ENCODE measurements around the gene KIF3C.
"Not testable (repeated sequence)": the region's sequence is repeated elsewhere in the genome, so short reads cannot be mapped to it uniquely, and the experiment has no call there.

The KIF3C gene

GRCh38 chr2:25998816-25999383 lies 16.6 kb upstream of the KIF3C start:
- not testable (repeated sequence) for H3K36me3 ChIP-seq (ENCODE audit: control insufficient read depth, insufficient read depth, low read length); H3K4me1 ChIP-seq (ENCODE audit: control insufficient read depth, low read depth, low read length); H3K79me2 ChIP-seq (ENCODE audit: control insufficient read depth, insufficient read depth, low read length); H3K27me3 ChIP-seq (ENCODE audit: insufficient read depth, low read length, poor library complexity); H2BK5ac ChIP-seq (ENCODE audit: low read length); H3K4ac ChIP-seq (ENCODE audit: low read depth, low read length); DNase-seq; H2BK15ac ChIP-seq (replicated peaks; ENCODE audit: low read depth); H3K18ac ChIP-seq (ENCODE audit: low read length); H3K23ac ChIP-seq (ENCODE audit: low read length); H3K27ac ChIP-seq (ENCODE audit: low read depth, low read length); H3K79me1 ChIP-seq (ENCODE audit: low read length); H2BK120ac ChIP-seq (ENCODE audit: low read depth, low read length); H4K8ac ChIP-seq (ENCODE audit: low read depth, low read length); H3K4me3 ChIP-seq (ENCODE audit: low read length); H3K9ac ChIP-seq (ENCODE audit: low read length); H3K56ac ChIP-seq (ENCODE audit: low read length); H3K4me2 ChIP-seq (ENCODE audit: low read length); H2AK5ac ChIP-seq (ENCODE audit: low read length); H4K5ac ChIP-seq (ENCODE audit: low read length)
- WGBS (ENCODE audit: extremely low coverage, insufficient coverage, low lambda C conversion rate), result no CpG with 5 or more reads among the region's 13 CpGs

DNA sequence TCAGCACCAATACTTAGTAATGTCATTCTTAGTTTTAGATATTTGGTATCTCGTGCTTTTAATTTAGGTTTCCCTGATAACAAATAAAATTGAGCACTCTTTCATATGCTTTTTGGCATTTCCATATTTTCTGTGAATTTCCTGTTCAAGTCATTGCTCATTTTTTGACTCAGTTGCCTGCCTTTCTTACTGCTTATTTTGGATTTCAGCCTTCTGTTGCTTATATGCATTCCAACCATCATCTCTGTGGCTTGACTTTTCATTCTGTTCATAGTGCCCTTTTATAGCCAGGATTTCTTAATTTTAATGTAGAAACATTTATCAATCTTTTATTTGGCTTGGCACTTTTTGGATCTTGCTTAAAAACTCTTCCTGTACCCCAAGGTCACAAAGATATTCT lies 14.5 kb upstream of the KIF3C start:
- H3K4me2 ChIP-seq (ENCODE audit: low read length), result no peak overlapping the region
- no peak overlapping the region for H2BK120ac ChIP-seq (ENCODE audit: low read depth, low read length)
- no peak overlapping the region for H4K5ac ChIP-seq (ENCODE audit: low read length)
- H2AK5ac ChIP-seq (ENCODE audit: low read length), result no peak overlapping the region
- no CpG with 5 or more reads among the region's 1 CpG for WGBS (ENCODE audit: extremely low coverage, insufficient coverage, low lambda C conversion rate)
- H3K9ac ChIP-seq (ENCODE audit: low read length), result no peak overlapping the region
- H2BK5ac ChIP-seq (ENCODE audit: low read length), result no peak overlapping the region
- H3K4me1 ChIP-seq (ENCODE audit: control insufficient read depth, low read depth, low read length), result no peaks in the 10 kb centered on the region
- H3K18ac ChIP-seq (ENCODE audit: low read length), result no peak overlapping the region
- no peak overlapping the region for H3K27ac ChIP-seq (ENCODE audit: low read depth, low read length)
- DNase-seq, result no peak
- H3K36me3 ChIP-seq (ENCODE audit: control insufficient read depth, insufficient read depth, low read length), result no peaks in the 10 kb centered on the region
- no peak overlapping the region for H3K23ac ChIP-seq (ENCODE audit: low read length)
- no peaks in the 10 kb centered on the region for H3K79me1 ChIP-seq (ENCODE audit: low read length)
- H3K27me3 ChIP-seq (ENCODE audit: insufficient read depth, low read length, poor library complexity), result no peaks in the 10 kb centered on the region
- no peak overlapping the region for H2BK15ac ChIP-seq (replicated peaks; ENCODE audit: low read depth)
- H4K8ac ChIP-seq (ENCODE audit: low read depth, low read length), result no peak overlapping the region
- H3K56ac ChIP-seq (ENCODE audit: low read length), result no peak overlapping the region
- no peak overlapping the region for H3K4me3 ChIP-seq (ENCODE audit: low read length)
- no peaks in the 10 kb centered on the region for H3K79me2 ChIP-seq (ENCODE audit: control insufficient read depth, insufficient read depth, low read length)
- H3K4ac ChIP-seq (ENCODE audit: low read depth, low read length), result no peak overlapping the region

DNA sequence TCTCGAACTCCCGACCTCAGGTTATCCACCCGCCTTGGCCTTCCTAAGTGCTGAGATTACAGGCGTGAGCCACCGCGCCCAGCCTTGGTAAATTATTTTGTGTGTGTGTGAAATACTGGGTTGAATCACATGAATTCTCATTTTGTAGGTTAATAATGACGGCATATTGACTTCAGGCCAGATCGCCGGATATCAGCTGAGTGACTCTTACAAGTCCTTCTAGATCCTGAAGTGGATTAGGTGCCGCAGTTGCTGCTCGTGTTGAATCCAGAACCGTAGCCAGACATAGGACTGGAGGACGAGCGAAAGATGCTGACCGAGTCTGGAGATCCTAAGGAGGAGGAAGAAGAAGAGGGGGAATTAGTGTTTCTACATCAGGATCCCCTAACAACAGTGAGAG lies 12.2 kb upstream of the KIF3C start:
- Histone ChIP-seq H2BK120ac (ENCODE audit: low read depth, low read length) (no peak overlapping the region), H3K4me1 (ENCODE audit: control insufficient read depth, low read depth, low read length) (no peaks in the 10 kb centered on the region), H2BK15ac (replicated peaks; ENCODE audit: low read depth) (no peak overlapping the region), H3K36me3 (ENCODE audit: control insufficient read depth, insufficient read depth, low read length) (no peaks in the 10 kb centered on the region), H3K79me2 (ENCODE audit: control insufficient read depth, insufficient read depth, low read length) (no peaks in the 10 kb centered on the region), H2BK5ac (ENCODE audit: low read length) (no peak overlapping the region), H3K4me3 (ENCODE audit: low read length) (no peak overlapping the region), H2AK5ac (ENCODE audit: low read length) (no peak overlapping the region), H3K23ac (ENCODE audit: low read length) (no peak overlapping the region), H3K4me2 (ENCODE audit: low read length) (no peak overlapping the region), H4K8ac (ENCODE audit: low read depth, low read length) (no peak overlapping the region), H3K79me1 (ENCODE audit: low read length) (no peaks in the 10 kb centered on the region), H3K27ac (ENCODE audit: low read depth, low read length) (no peak overlapping the region), H3K4ac (ENCODE audit: low read depth, low read length) (no peak overlapping the region), H4K5ac (ENCODE audit: low read length) (no peak overlapping the region), H3K9ac (ENCODE audit: low read length) (no peak overlapping the region), H3K18ac (ENCODE audit: low read length) (no peak overlapping the region), H3K56ac (ENCODE audit: low read length) (no peak overlapping the region), H3K27me3 (ENCODE audit: insufficient read depth, low read length, poor library complexity) (no peaks in the 10 kb centered on the region)
- WGBS (ENCODE audit: extremely low coverage, insufficient coverage, low lambda C conversion rate), result no CpG with 5 or more reads among the region's 15 CpGs
- no peak for DNase-seq

- no peak overlapping the region for H2BK15ac ChIP-seq (replicated peaks; ENCODE audit: low read depth)
- H2BK120ac ChIP-seq (ENCODE audit: low read depth, low read length), result no peak overlapping the region
- no peak overlapping the region for H3K9ac ChIP-seq (ENCODE audit: low read length)
- H2AK5ac ChIP-seq (ENCODE audit: low read length), result no peak overlapping the region
- whole genome bisulfite sequencing (ENCODE audit: extremely low coverage, insufficient coverage, low lambda C conversion rate), result no CpG with 5 or more reads among the region's 5 CpGs
- H3K23ac ChIP-seq (ENCODE audit: low read length), result no peak overlapping the region
- no peak overlapping the region for H4K5ac ChIP-seq (ENCODE audit: low read length)
- H3K4me2 ChIP-seq (ENCODE audit: low read length), result no peak overlapping the region
- no peak overlapping the region for H3K27ac ChIP-seq (ENCODE audit: low read depth, low read length)
- H3K4me1 ChIP-seq (ENCODE audit: control insufficient read depth, low read depth, low read length), result no peaks in the 10 kb centered on the region
- no peaks in the 10 kb centered on the region for H3K79me1 ChIP-seq (ENCODE audit: low read length)
- no peak overlapping the region for H3K4me3 ChIP-seq (ENCODE audit: low read length)
- H3K4ac ChIP-seq (ENCODE audit: low read depth, low read length), result no peak overlapping the region
- no peaks in the 10 kb centered on the region for H3K79me2 ChIP-seq (ENCODE audit: control insufficient read depth, insufficient read depth, low read length)
- no peaks in the 10 kb centered on the region for H3K27me3 ChIP-seq (ENCODE audit: insufficient read depth, low read length, poor library complexity)
- DNase-seq, result no peak
- no peaks in the 10 kb centered on the region for H3K36me3 ChIP-seq (ENCODE audit: control insufficient read depth, insufficient read depth, low read length)
- no peak overlapping the region for H3K18ac ChIP-seq (ENCODE audit: low read length)
- H3K56ac ChIP-seq (ENCODE audit: low read length), result no peak overlapping the region
- H4K8ac ChIP-seq (ENCODE audit: low read depth, low read length), result no peak overlapping the region
- H2BK5ac ChIP-seq (ENCODE audit: low read length), result no peak overlapping the region
Measured at GRCh38 chr2:25993049-25993448, 10.8 kb upstream of the KIF3C start.

DNA sequence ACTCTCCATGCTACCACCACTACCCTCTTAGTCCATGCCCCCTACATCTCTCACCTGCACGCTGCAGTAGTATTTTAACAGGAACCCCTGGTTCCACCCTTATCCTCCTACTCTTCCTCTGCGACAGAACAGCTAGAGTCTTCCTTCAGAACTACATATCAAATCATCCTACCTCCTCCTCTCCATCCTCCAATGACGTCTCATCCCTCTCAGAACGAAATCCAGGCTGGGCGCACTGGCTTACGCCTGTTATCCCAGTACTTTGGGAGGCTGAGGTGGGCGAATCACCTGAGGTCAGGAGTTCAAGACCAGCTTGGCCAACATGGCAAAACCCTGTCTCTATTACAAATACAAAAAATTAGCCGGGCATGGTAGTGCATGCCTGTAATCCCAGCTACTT lies 10.3 kb upstream of the KIF3C start:
- H3K4me2 ChIP-seq (ENCODE audit: low read length), result no peak overlapping the region
- no peak for DNase-seq
- no peak overlapping the region for H2AK5ac ChIP-seq (ENCODE audit: low read length)
- no peaks in the 10 kb centered on the region for H3K27me3 ChIP-seq (ENCODE audit: insufficient read depth, low read length, poor library complexity)
- no CpG with 5 or more reads among the region's 8 CpGs for WGBS (ENCODE audit: extremely low coverage, insufficient coverage, low lambda C conversion rate)
- H3K36me3 ChIP-seq (ENCODE audit: control insufficient read depth, insufficient read depth, low read length), result no peaks in the 10 kb centered on the region
- H2BK120ac ChIP-seq (ENCODE audit: low read depth, low read length), result no peak overlapping the region
- H2BK15ac ChIP-seq (replicated peaks; ENCODE audit: low read depth), result no peak overlapping the region
- no peak overlapping the region for H4K5ac ChIP-seq (ENCODE audit: low read length)
- H3K27ac ChIP-seq (ENCODE audit: low read depth, low read length), result no peak overlapping the region
- H2BK5ac ChIP-seq (ENCODE audit: low read length), result no peak overlapping the region
- H4K8ac ChIP-seq (ENCODE audit: low read depth, low read length), result no peak overlapping the region
- H3K79me2 ChIP-seq (ENCODE audit: control insufficient read depth, insufficient read depth, low read length), result no peaks in the 10 kb centered on the region
- H3K18ac ChIP-seq (ENCODE audit: low read length), result no peak overlapping the region
- no peaks in the 10 kb centered on the region for H3K4me1 ChIP-seq (ENCODE audit: control insufficient read depth, low read depth, low read length)
- H3K4me3 ChIP-seq (ENCODE audit: low read length), result no peak overlapping the region
- no peaks in the 10 kb centered on the region for H3K79me1 ChIP-seq (ENCODE audit: low read length)
- H3K4ac ChIP-seq (ENCODE audit: low read depth, low read length), result no peak overlapping the region
- no peak overlapping the region for H3K56ac ChIP-seq (ENCODE audit: low read length)
- H3K23ac ChIP-seq (ENCODE audit: low read length), result no peak overlapping the region
- H3K9ac ChIP-seq (ENCODE audit: low read length), result no peak overlapping the region

GRCh38 chr2:25991965-25992364 lies 9.7 kb upstream of the KIF3C start:
- H3K23ac ChIP-seq (ENCODE audit: low read length), result no peak overlapping the region
- no peaks in the 10 kb centered on the region for H3K79me2 ChIP-seq (ENCODE audit: control insufficient read depth, insufficient read depth, low read length)
- H3K4me3 ChIP-seq (ENCODE audit: low read length), result no peak overlapping the region
- H3K9ac ChIP-seq (ENCODE audit: low read length), result no peak overlapping the region
- no peak overlapping the region for H4K8ac ChIP-seq (ENCODE audit: low read depth, low read length)
- peak overlapping the region; percentile 52 for H3K56ac ChIP-seq (ENCODE audit: low read length)
- no peak overlapping the region for H4K5ac ChIP-seq (ENCODE audit: low read length)
- H3K36me3 ChIP-seq (ENCODE audit: control insufficient read depth, insufficient read depth, low read length), result no peaks in the 10 kb centered on the region
- no peaks in the 10 kb centered on the region for H3K27me3 ChIP-seq (ENCODE audit: insufficient read depth, low read length, poor library complexity)
- no peak overlapping the region for H2BK120ac ChIP-seq (ENCODE audit: low read depth, low read length)
- H3K4me2 ChIP-seq (ENCODE audit: low read length), result no peak overlapping the region
- no peak overlapping the region for H3K4ac ChIP-seq (ENCODE audit: low read depth, low read length)
- no CpG with 5 or more reads among the region's 3 CpGs for WGBS (ENCODE audit: extremely low coverage, insufficient coverage, low lambda C conversion rate)
- H3K27ac ChIP-seq (ENCODE audit: low read depth, low read length), result no peak overlapping the region
- H2BK5ac ChIP-seq (ENCODE audit: low read length), result no peak overlapping the region
- H3K18ac ChIP-seq (ENCODE audit: low read length), result no peak overlapping the region
- H2AK5ac ChIP-seq (ENCODE audit: low read length), result no peak overlapping the region
- no peaks in the 10 kb centered on the region for H3K4me1 ChIP-seq (ENCODE audit: control insufficient read depth, low read depth, low read length)
- no peak overlapping the region for H2BK15ac ChIP-seq (replicated peaks; ENCODE audit: low read depth)
- no peak for DNase-seq
- no peaks in the 10 kb centered on the region for H3K79me1 ChIP-seq (ENCODE audit: low read length)

Measured in mesendoderm (in vitro differentiated cells).